ENCODE data around the gene PIGO.
A peak's percentile ranks its signal among the peaks of the same experiment; 100 is the strongest.

PIGO gene

GRCh38 chr9:35105571-35106342, 9.4 kb upstream of the PIGO start:
- no peak for DNase-seq

GRCh38 chr9:35105126-35105525, 8.7 kb upstream of the PIGO start:
- no peak for DNase-seq

- no peak for DNase-seq
Measured at GRCh38 chr9:35104586-35104985, 8.2 kb upstream of the PIGO start.

- no peak for DNase-seq
Measured at GRCh38 chr9:35103660-35104191, 7.3 kb upstream of the PIGO start.

GRCh38 chr9:35102769-35103659, 6.6 kb upstream of the PIGO start, which contains the start of gene STOML2:
Gene STOML2, minus strand, starts transcription at chr9:35103131. Its CDS starts 37 bp downstream, at chr9:35103094.
- peak; percentile 93 for DNase-seq

- peak; percentile 47 for DNase-seq
Measured at GRCh38 chr9:35102465-35102768, 6.0 kb upstream of the PIGO start.

- no peak for DNase-seq
Measured at GRCh38 chr9:35097573-35097972, 1.2 kb upstream of the PIGO start.

GRCh38 chr9:35091536-35091935, 4.9 kb downstream of the PIGO start:
- no peak for DNase-seq

- DNase-seq, result no peak
Measured at GRCh38 chr9:35089434-35089833, 7.0 kb downstream of the PIGO start.

- no peak for DNase-seq
Measured at GRCh38 chr9:35085078-35085477, 11.3 kb downstream of the PIGO start.

- peak; percentile 89 for DNase-seq
Measured at GRCh38 chr9:35079426-35080341, 16.7 kb downstream of the PIGO start, which contains the start of gene FANCG. Gene FANCG, minus strand, starts transcription at chr9:35079942. Its CDS starts 418 bp downstream, at chr9:35079524.

- DNase-seq, result peak; percentile 37
Measured at GRCh38 chr9:35079041-35079425, 17.4 kb downstream of the PIGO start.

GRCh38 chr9:35078066-35078465, 18.3 kb downstream of the PIGO start:
- no peak for DNase-seq

GRCh38 chr9:35076848-35077247, 19.5 kb downstream of the PIGO start:
- DNase-seq, result no peak

GRCh38 chr9:35075358-35075757, 21.0 kb downstream of the PIGO start:
- no peak for DNase-seq

- no peak for DNase-seq
Measured at GRCh38 chr9:35074791-35075190, 21.6 kb downstream of the PIGO start.

- no peak for DNase-seq
Measured at GRCh38 chr9:35074141-35074540, 22.2 kb downstream of the PIGO start.

- no peak for DNase-seq
Measured at GRCh38 chr9:35073279-35073612, 23.1 kb downstream of the PIGO start.

GRCh38 chr9:35072461-35073278, 23.7 kb downstream of the PIGO start, which contains the start of gene VCP:
Gene VCP, minus strand, starts transcription at chr9:35072625. Its CDS starts 272 bp downstream, at chr9:35072353.
- peak; percentile 97 for DNase-seq

- peak; percentile 82 for DNase-seq
Measured at GRCh38 chr9:35071814-35072460, 24.5 kb downstream of the PIGO start.
